ENCODE data around the gene FBXL19. TPM values are rescaled to one million over a fixed set of nuclear protein-coding genes. Genes with fewer than 3 reads are reported as not detected.

FBXL19 gene
- total RNA-seq, 1 donor from 2014 or later: 21.4 TPM

DNA sequence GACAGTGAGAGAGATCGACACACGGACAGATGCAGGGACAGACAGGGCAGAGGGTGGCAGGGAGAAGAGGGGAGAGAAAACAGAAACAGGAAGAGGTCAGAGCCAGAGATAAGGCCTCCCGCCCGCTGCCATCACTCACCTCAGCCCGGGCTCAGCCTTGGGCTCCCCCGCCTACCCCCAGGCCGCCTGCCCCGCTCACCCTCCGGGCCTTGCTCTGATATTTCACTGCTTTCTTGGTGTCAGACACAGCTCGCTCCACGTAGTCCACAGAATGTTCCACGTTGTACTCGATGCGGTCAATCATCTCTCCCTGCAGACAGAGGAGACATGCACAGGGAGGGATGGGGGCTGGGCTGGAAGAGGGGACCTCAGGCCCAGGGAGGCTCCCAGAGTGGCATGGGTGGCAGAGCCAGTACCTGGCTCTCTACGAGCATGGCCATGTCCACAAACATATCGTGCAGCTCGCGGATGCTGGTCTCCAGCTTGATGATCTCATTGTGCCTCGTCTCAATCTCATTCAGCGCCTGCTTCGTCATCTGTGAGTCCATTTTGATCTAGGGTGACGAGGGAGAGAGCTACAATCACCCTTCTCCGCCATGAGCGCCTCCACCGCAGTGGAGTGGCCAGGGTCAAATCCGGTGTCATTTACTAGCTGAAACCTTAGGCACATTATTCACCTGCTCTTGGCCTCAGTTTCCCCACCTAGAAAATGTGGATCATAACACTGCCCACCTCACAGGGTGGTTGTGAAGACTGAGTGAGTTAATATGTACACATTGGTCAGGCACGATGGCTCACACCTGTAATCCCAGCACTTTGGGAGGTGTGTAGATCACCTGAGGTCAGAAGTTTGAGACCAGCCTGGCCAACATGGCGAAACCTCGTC is 69.8 kb downstream of the FBXL19 start:
- TF ChIP-seq POLR2A (IDR thresholded peaks at IDR 0.05): no peak
- TF ChIP-seq POLR2AphosphoS5 (IDR thresholded peaks at IDR 0.05; ENCODE audit: insufficient read depth in 1 of 2, low read depth in 1 of 2): no peak
- TF ChIP-seq, protein P1, sequence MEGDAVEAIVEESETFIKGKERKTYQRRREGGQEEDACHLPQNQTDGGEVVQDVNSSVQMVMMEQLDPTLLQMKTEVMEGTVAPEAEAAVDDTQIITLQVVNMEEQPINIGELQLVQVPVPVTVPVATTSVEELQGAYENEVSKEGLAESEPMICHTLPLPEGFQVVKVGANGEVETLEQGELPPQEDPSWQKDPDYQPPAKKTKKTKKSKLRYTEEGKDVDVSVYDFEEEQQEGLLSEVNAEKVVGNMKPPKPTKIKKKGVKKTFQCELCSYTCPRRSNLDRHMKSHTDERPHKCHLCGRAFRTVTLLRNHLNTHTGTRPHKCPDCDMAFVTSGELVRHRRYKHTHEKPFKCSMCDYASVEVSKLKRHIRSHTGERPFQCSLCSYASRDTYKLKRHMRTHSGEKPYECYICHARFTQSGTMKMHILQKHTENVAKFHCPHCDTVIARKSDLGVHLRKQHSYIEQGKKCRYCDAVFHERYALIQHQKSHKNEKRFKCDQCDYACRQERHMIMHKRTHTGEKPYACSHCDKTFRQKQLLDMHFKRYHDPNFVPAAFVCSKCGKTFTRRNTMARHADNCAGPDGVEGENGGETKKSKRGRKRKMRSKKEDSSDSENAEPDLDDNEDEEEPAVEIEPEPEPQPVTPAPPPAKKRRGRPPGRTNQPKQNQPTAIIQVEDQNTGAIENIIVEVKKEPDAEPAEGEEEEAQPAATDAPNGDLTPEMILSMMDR (IDR thresholded peaks at IDR 0.05): no peak
- intact Hi-C loops (cut with DNase I): no loop called here
- H3K4me3 ChIP-seq: no peak overlapping the region

DNA sequence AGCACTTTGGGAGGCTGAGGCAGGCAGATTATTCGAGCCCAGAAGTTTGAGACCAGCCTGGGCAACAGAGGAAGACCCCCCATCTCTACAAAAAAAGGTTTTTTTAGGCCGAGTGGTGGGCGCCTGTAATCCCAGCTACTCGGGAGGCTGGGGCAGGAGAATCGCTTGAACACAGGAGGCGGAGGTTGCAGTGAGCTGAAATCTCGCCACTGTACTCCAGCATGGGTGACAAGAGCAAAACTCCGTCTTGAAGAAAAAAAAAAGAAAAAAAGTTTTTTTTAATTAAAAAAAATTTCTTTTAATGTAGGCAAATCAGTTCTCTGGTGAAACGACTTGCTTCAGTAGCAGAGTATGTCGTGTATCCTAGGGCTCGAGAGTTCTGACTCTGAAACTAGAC is 72.6 kb downstream of the FBXL19 start:
- no peak overlapping the region for H3K4me3 ChIP-seq
- no peak overlapping the region for H3K27ac ChIP-seq
- DNase-seq (ENCODE audit: extremely low spot score in 2 of 2): no peak
- peaks cover 19% of the 10 kb centered on the region for H3K4me1 ChIP-seq
- intact Hi-C loops (cut with DNase I): loop anchor here (2.0 kb wide), 1 partner anchor 37 kb away; the partner anchor contains the start of gene STX4
- H3K27me3 ChIP-seq: no peaks in the 10 kb centered on the region
- no peaks in the 10 kb centered on the region for H3K36me3 ChIP-seq
- H3K9me3 ChIP-seq: no peaks in the 10 kb centered on the region
- TF ChIP-seq, protein P1 (IDR thresholded peaks at IDR 0.05): no peak
- TF ChIP-seq POLR2AphosphoS5 (IDR thresholded peaks at IDR 0.05; ENCODE audit: insufficient read depth in 1 of 2, low read depth in 1 of 2): no peak
- no peak for TF ChIP-seq POLR2A (IDR thresholded peaks at IDR 0.05)

More for the DNA sequence above, 69.8 kb downstream of the FBXL19 start:
- Histone ChIP-seq H3K27me3 (no peaks in the 10 kb centered on the region), H3K4me1 (peaks cover 16% of the 10 kb centered on the region), H3K27ac (no peak overlapping the region), H3K36me3 (no peaks in the 10 kb centered on the region), H3K9me3 (no peaks in the 10 kb centered on the region)
- DNase-seq (ENCODE audit: extremely low spot score in 2 of 2): no peak

DNA sequence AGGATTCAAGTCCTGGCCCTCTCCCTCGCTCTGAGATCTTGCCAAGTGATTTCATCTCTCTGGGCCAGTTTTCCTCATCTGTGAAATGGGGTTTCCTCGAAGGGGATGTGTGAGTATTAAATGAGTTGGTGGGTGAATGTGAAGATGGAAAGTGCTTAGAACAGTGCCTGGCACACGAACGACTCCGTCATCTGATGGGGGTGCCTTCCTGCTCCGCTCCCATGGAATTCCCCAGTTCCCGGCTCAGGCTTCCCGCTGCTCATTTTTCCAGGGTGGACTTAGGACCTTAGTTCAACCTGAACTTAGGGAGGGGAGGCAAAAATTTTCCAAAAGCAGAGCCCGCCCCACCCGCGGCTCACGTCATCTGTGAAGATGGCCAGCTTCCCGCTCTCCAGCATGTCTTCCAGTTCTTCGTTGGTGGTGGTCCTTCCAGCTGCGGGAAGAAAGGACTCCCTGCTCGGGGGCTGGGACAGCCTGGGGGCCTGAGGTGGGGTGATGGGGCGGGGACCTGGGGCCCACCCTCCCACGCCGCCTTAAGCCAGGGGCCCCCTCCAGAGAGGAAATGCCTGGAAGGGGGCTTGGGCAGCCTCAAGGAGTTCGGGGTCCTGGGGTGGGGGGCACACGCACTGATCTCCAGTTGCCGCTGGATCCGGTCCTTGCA is 73.1 kb downstream of the FBXL19 start:
- DNase-seq (ENCODE audit: extremely low spot score in 2 of 2): no peak
- no peaks in the 10 kb centered on the region for H3K27me3 ChIP-seq
- peak overlapping the region; percentile 76 for H3K27ac ChIP-seq

GRCh38 chr16:30996985-30997724 is 73.8 kb downstream of the FBXL19 start:
- intact Hi-C loops (cut with DNase I): loop anchor here (2.0 kb wide), 1 partner anchor 36 kb away; the partner anchor contains the start of gene STX4
- DNase-seq (ENCODE audit: extremely low spot score in 2 of 2): no peak
- peak in 1 of 2 donors; percentile 88 for TF ChIP-seq POLR2AphosphoS5 (IDR thresholded peaks at IDR 0.05; ENCODE audit: insufficient read depth in 1 of 2, low read depth in 1 of 2)
- TF ChIP-seq POLR2A (IDR thresholded peaks at IDR 0.05): peak in 1 of 2 donors; percentile 25
- TF ChIP-seq, protein P1 (IDR thresholded peaks at IDR 0.05): no peak
- no peaks in the 10 kb centered on the region for H3K9me3 ChIP-seq
- no peaks in the 10 kb centered on the region for H3K36me3 ChIP-seq
- H3K4me1 ChIP-seq: peaks cover 28% of the 10 kb centered on the region
- peak overlapping the region; percentile 76 for H3K27ac ChIP-seq
- H3K27me3 ChIP-seq: no peaks in the 10 kb centered on the region
- peak overlapping the region; percentile 44 to 61 for H3K4me3 ChIP-seq

More for the DNA sequence above, 73.1 kb downstream of the FBXL19 start:
- Histone ChIP-seq H3K36me3 (no peaks in the 10 kb centered on the region), H3K9me3 (no peaks in the 10 kb centered on the region), H3K4me3 (peak overlapping the region; percentile 44 to 61), H3K4me1 (peaks cover 23% of the 10 kb centered on the region)
- intact Hi-C loops (cut with DNase I): loop anchor here (2.0 kb wide), 1 partner anchor 36 kb away; the partner anchor contains the start of gene STX4
- TF ChIP-seq POLR2AphosphoS5 (IDR thresholded peaks at IDR 0.05; ENCODE audit: insufficient read depth in 1 of 2, low read depth in 1 of 2) (no peak), POLR2A (IDR thresholded peaks at IDR 0.05) (no peak)
- TF ChIP-seq, protein P1 (IDR thresholded peaks at IDR 0.05): no peak

Measured in vagina (tissue), 2 donors.